GM12892 (cell line): ENCODE measurements around the gene ATR.
"Not testable (repeated sequence)": the region's sequence is repeated elsewhere in the genome, so short reads cannot be mapped to it uniquely, and the experiment has no call there.

Source experiments
- DNase-seq: peaks from one replicate; pipeline ENCODE4 v3.0.0; 2011; ENCODE audit not compliant: insufficient read length
- FAIRE-seq: peaks from 2 replicates; lab custom pipeline; 2011; peaks lifted over from hg19 to GRCh38; lab: Jason Lieb, UNC
- POLR2A ChIP-seq: IDR thresholded peaks from 2 replicates; pipeline ENCODE4 v1.6.1; 2011; ENCODE audit warnings: low read depth, low read length, control low read depth
- POLR2AphosphoS5 ChIP-seq: IDR thresholded peaks from 2 replicates; pipeline ENCODE4 v1.6.1; 2011; ENCODE audit warnings: low read depth, low read length, control low read depth
- TAF1 ChIP-seq: IDR thresholded peaks from 2 replicates; pipeline ENCODE4 v1.6.1; 2011; ENCODE audit warnings: low read depth, mild to moderate bottlenecking, control low read depth, low read length, borderline replicate concordance

ATR gene

GRCh38 chr3:142586803-142587406, 8.4 kb upstream of the ATR start:
- peak; percentile 58 for FAIRE-seq

GRCh38 chr3:142581070-142581469, 2.5 kb upstream of the ATR start:
- not testable (repeated sequence) for FAIRE-seq, DNase-seq

More at GRCh38 chr3:142586803-142587406, 8.4 kb upstream of the ATR start:
- DNase-seq: no peak
- TF ChIP-seq POLR2A (no peak), POLR2AphosphoS5 (no peak), TAF1 (no peak)

- FAIRE-seq (no peak), DNase-seq (no peak)
- TF ChIP-seq TAF1: no peak
- no peak for TF ChIP-seq POLR2A
- TF ChIP-seq POLR2AphosphoS5: no peak
Measured at GRCh38 chr3:142580061-142580423, 1.5 kb upstream of the ATR start.

GRCh38 chr3:142577696-142578328, 721 bp downstream of the ATR start:
- DNase-seq: no peak
- peak; percentile 27 for FAIRE-seq
- TF ChIP-seq TAF1: no peak
- no peak for TF ChIP-seq POLR2A
- no peak for TF ChIP-seq POLR2AphosphoS5

GRCh38 chr3:142576792-142577191, 1.7 kb downstream of the ATR start:
- FAIRE-seq (no peak), DNase-seq (no peak)
- TF ChIP-seq POLR2A: no peak
- TF ChIP-seq TAF1: no peak

GRCh38 chr3:142574665-142575064, 3.9 kb downstream of the ATR start:
- no peak for TF ChIP-seq POLR2AphosphoS5
- TF ChIP-seq TAF1: no peak
- TF ChIP-seq POLR2A: no peak
- DNase-seq: no peak
- FAIRE-seq: no peak

GRCh38 chr3:142574223-142574622, 4.3 kb downstream of the ATR start:
- DNase-seq, FAIRE-seq: not testable (repeated sequence)

- FAIRE-seq: not testable (repeated sequence)
Measured at GRCh38 chr3:142569422-142569821, 9.1 kb downstream of the ATR start.

GRCh38 chr3:142568393-142569017, 10.0 kb downstream of the ATR start:
- DNase-seq (no peak), FAIRE-seq (no peak)
- TF ChIP-seq POLR2AphosphoS5: no peak
- TF ChIP-seq TAF1: no peak
- TF ChIP-seq POLR2A: no peak

More at GRCh38 chr3:142569422-142569821, 9.1 kb downstream of the ATR start:
- DNase-seq: not testable (repeated sequence)

- DNase-seq (no peak), FAIRE-seq (no peak)
- TF ChIP-seq TAF1 (no peak), POLR2A (no peak), POLR2AphosphoS5 (no peak)
Measured at GRCh38 chr3:142566096-142566495, 12.4 kb downstream of the ATR start.

- DNase-seq: no peak
- no peak for TF ChIP-seq POLR2AphosphoS5
- TF ChIP-seq POLR2A: no peak
- TF ChIP-seq TAF1: no peak
- no peak for FAIRE-seq
Measured at GRCh38 chr3:142563496-142563997, 15.0 kb downstream of the ATR start.

- TF ChIP-seq POLR2AphosphoS5 (no peak), TAF1 (no peak), POLR2A (no peak)
- no peak for FAIRE-seq
Measured at GRCh38 chr3:142560118-142560517, 18.4 kb downstream of the ATR start.

GRCh38 chr3:142553741-142554140, 24.8 kb downstream of the ATR start:
- TF ChIP-seq POLR2AphosphoS5 (no peak), TAF1 (no peak), POLR2A (no peak)
- FAIRE-seq (no peak), DNase-seq (no peak)

More at GRCh38 chr3:142560118-142560517, 18.4 kb downstream of the ATR start:
- no peak for DNase-seq

- FAIRE-seq, DNase-seq: not testable (repeated sequence)
Measured at GRCh38 chr3:142552579-142552978, 26.0 kb downstream of the ATR start.
